H54 (cell line): ENCODE results near the gene MACROD2.
"Not testable (repeated sequence)": the region's sequence is repeated elsewhere in the genome, so short reads cannot be mapped to it uniquely, and the experiment has no call there.

ENCODE experiments used
- DNase-seq: peaks from one replicate; pipeline ENCODE4 v3.0.0; 2011; ENCODE audit warnings: low spot score, mixed read lengths; ENCODE audit not compliant: insufficient read length
- FAIRE-seq: peaks from 3 replicates; lab custom pipeline; 2011; peaks lifted over from hg19 to GRCh38; lab: Jason Lieb, UNC
- POLR2A ChIP-seq: IDR thresholded peaks from 2 replicates; pipeline ENCODE4 v1.6.1; 2011; ENCODE audit warnings: low read depth, mild to moderate bottlenecking, low read length

Gene MACROD2

GRCh38 chr20:14220986-14221385 lies 225.7 kb downstream of the MACROD2 start:
- DNase-seq: no peak
- TF ChIP-seq POLR2A: no peak
- FAIRE-seq: no peak

- no peak for TF ChIP-seq POLR2A
- FAIRE-seq: no peak
- no peak for DNase-seq
These were observed 228.5 kb downstream of the MACROD2 start for GRCh38 chr20:14223806-14224205.

DNA sequence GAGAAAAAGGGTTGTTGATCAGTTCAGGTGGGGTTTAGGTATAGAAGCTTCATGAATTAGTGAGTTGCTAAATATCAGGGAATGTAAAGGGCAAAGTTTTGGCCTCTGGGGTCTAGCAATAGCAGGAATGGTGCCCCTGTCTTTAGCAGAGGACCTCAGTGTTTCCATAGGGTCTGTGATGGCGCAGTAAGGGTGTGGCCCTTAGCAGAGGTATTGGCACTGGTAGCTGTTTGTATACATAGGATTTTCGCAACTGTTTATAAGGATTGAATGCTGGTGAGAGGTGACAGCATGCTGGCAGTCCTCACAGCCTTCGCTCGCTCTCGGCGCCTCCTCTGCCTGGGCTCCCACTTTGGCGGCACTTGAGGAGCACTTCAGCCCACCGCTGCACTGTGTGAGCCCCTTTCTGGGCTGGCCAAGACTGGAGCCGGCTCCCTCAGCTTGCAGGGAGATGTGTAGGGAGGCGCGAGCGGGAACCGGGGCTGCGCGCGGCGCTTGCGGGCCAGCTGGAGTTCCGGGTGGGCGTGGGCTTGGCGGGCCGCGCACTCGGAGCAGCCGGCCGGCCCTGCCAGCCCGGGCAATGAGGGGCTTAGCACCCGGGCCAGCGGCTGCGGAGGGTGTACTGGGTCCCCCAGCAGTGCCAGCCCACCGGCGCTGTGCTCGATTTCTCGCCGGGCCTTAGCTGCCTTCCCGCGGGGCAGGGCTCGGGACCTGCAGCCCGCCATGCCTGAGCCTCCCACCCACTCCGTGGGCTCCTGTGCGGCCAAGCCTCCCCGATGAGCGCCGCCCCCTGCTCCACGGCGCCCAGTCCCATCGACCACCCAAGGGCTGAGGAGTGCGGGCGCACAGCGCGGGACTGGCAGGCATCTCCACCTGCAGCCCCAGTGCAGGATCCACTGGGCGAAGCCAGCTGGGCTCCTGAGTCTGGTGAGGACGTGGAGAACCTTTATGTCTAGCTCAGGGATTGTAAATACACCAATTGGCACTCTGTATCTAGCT lies 231.0 kb downstream of the MACROD2 start:
- not testable (repeated sequence) for DNase-seq, FAIRE-seq

DNA sequence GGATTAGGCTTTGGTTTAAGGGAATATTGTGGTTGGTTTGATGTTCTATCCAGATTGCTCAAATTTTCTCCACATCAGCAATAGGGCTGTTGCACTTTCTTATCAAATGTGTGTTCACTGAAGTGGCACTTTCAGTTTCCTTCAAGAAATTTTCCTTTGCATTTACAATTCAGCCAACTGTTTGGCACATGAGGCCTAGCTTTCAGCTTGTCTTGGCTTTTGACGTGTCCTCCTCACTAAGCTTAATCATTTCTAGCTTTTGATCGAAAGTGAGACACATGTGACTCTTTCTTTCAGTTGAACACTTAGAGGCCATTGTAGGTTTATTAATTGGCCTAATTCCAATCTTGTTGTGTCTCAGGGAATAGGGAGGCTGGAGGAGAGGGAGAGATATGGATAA lies 237.3 kb downstream of the MACROD2 start:
- no peak for TF ChIP-seq POLR2A
- FAIRE-seq (no peak), DNase-seq (no peak)

GRCh38 chr20:14234666-14235295 lies 239.5 kb downstream of the MACROD2 start:
- no peak for TF ChIP-seq POLR2A
- no peak for FAIRE-seq
- DNase-seq: no peak

- no peak for FAIRE-seq
- no peak for DNase-seq
- TF ChIP-seq POLR2A: no peak
These were observed 240.0 kb downstream of the MACROD2 start for GRCh38 chr20:14235355-14235754.

DNA sequence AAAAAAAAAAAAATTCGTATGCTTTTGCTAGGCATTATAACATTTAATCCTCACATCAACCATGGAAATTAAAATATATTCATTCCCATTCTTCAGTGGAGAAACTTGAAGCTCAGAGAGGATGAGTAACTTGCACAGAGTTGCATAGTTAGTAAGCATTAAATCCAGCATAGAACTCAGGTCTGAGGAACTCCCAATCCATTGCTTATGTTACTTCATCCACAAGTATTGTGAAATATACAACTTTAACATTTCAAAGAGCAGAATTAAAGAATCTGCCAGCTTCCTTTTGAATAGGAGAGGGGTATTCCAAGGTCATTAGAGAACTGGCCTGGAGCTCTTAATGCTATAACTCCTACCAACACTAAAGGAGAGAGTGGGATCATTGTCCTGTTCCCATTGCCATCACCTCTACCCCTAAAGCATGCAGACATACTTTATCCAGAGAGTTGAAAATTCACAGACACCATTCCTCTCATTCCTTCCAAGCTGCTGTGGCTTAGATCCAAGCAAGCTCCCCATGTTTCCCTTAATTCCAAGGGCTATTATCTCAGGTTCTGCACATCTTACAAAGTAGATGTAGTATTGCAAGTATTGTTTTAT lies 250.2 kb downstream of the MACROD2 start:
- no peak for DNase-seq
- FAIRE-seq: no peak

DNA sequence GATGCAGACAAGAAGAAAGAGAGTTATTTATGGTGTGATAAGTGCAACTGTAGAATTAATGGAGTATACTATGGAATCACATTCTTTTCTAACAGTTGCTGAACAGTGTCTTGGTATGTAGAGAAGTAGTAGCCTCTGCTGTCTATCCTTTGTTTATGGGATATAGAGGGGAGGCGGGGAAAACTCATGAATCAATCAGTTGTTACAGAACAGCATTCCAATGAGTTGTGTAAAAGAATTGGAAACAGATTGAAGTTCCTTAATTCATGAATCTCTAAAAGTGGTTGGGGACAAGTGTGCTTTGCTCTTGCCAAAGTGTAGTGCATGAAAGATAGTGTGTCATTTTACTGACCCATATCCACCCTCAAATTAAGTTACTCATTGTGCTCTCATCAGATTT lies 264.4 kb downstream of the MACROD2 start:
- FAIRE-seq (no peak), DNase-seq (no peak)
- TF ChIP-seq POLR2A: no peak

More for the DNA sequence above, 250.2 kb downstream of the MACROD2 start:
- no peak for TF ChIP-seq POLR2A

DNA sequence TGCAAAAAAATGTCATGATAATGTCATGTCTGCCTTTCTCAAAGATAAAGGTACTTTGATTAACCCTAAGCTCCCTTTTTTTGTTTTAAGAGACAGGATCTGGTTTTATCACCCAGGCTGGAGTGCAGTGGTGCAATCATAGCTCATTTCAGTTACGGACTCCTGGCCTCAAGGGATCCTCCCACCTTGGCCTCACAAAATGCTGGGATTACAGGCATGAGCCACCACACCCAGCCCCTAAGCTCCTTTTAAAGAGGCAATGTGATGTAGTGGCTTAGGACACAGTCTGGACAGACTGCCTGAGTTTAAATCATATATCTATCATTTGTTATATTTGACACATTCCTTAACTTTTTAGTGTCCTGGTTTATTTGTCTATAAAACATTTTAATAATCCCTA lies 265.1 kb downstream of the MACROD2 start:
- TF ChIP-seq POLR2A: no peak
- FAIRE-seq: no peak

GRCh38 chr20:14264869-14265268 lies 269.6 kb downstream of the MACROD2 start:
- no peak for DNase-seq
- TF ChIP-seq POLR2A: no peak
- FAIRE-seq: no peak

More for the DNA sequence above, 265.1 kb downstream of the MACROD2 start:
- no peak for DNase-seq

DNA sequence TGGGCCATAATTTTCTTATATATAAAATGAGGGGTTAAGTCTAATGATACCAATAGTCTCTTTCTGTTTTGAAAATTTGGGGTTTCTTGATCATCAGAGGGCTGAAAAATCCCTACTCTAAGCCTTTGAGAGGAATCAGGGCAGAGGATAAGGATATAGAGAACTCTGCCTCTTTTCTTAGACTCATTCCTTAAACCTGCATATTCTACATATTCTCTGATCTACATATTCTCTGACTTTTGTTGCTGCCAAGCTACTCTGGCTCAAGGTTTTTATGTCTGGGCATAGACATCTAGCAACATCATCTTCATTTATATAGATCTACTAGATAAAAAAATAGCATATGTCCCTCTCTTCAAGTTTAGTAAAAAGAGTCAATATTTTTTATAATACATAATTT lies 270.9 kb downstream of the MACROD2 start:
- DNase-seq: no peak
- no peak for FAIRE-seq
- no peak for TF ChIP-seq POLR2A

DNA sequence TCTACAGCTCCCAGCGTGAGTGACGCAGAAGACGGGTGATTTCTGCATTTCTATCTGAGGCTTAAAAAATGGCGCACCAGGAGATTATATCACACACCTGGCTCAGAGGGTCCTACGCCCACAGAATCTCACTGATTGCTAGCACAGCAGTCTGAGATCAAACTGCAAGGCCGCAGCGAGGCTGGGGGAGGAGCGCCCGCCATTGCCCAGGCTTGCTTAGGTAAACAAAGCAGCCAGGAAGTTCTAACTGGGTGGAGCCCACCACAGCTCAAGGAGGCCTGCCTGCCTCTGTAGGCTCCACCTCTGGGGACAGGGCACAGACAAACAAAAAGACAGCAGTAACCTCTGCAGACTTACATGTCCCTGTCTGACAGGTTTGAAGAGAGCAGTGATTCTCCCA lies 275.4 kb downstream of the MACROD2 start:
- not testable (repeated sequence) for FAIRE-seq, DNase-seq

DNA sequence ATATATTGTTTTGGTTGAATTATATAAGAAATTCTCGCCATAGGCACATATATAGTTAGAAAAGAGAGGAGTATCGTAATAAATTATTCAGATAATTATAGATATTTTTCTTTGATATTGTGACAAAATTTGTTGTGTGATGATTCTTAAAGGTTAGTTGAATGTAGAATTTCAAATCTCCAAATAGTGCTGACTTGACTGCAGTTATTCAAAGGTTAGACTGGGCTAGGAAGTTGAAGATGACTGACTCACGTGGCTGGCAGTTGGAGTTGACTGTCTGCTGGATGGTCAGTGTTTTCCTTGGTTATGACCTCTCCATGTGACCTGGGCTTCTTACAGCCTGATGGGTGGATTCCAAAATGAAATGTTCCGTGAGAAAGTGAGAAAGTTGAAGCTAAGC lies 286.8 kb downstream of the MACROD2 start:
- no peak for TF ChIP-seq POLR2A
- FAIRE-seq (no peak), DNase-seq (no peak)

- no peak for FAIRE-seq
- no peak for DNase-seq
- TF ChIP-seq POLR2A: no peak
These were observed 289.1 kb downstream of the MACROD2 start for GRCh38 chr20:14284443-14284842.
